HL-60/S4 treated with phorbol 12-myristate 13-acetate at 8.2 ng/mL for 4 days and 3 days (cell line): ENCODE measurements around the gene GAS2.
"Not testable (repeated sequence)": the region's sequence is repeated elsewhere in the genome, so short reads cannot be mapped to it uniquely, and the experiment has no call there.

ENCODE experiments used
- in situ Hi-C: fragments of 300-500 bp; cut with MboI; formaldehyde crosslinking; loops from 2 replicates; pipeline ENCODE4 v1.15.0; 2022; ENCODE audit warnings: low sequenced_read_pairs

GAS2 gene

GRCh38 chr11:22666325-22666687 lies at the start of gene GAS2:
Gene GAS2, plus strand, starts transcription at chr11:22666611. Its CDS starts 8,259 bp downstream, at chr11:22674870.
- in situ Hi-C loops = no loop called here

- in situ Hi-C loops = no loop called here
Measured at GRCh38 chr11:22617868-22618267, 48.5 kb upstream of the GAS2 start.

- in situ Hi-C loops = no loop called here
Measured at GRCh38 chr11:22624742-22625447, 41.5 kb upstream of the GAS2 start.

- in situ Hi-C loops = no loop called here
Measured at GRCh38 chr11:22625448-22626287, 40.7 kb upstream of the GAS2 start, which contains the start of gene FANCF. Gene FANCF, minus strand, starts transcription at chr11:22625823. Its CDS starts 13 bp downstream, at chr11:22625810.

GRCh38 chr11:22626573-22627239 lies 39.7 kb upstream of the GAS2 start:
- in situ Hi-C loops = no loop called here

- in situ Hi-C loops = no loop called here
Measured at GRCh38 chr11:22627421-22627820, 39.0 kb upstream of the GAS2 start.

- in situ Hi-C loops = no loop called here
Measured at GRCh38 chr11:22633354-22633902, 33.0 kb upstream of the GAS2 start.

- in situ Hi-C loops = no loop called here
Measured at GRCh38 chr11:22634897-22635629, 31.3 kb upstream of the GAS2 start.

- in situ Hi-C loops = no loop called here
Measured at GRCh38 chr11:22635689-22636088, 30.7 kb upstream of the GAS2 start.

GRCh38 chr11:22640862-22641261 lies 25.5 kb upstream of the GAS2 start:
- in situ Hi-C loops = no loop called here

- in situ Hi-C loops = no loop called here
Measured at GRCh38 chr11:22641559-22641958, 24.9 kb upstream of the GAS2 start.

- in situ Hi-C loops = not testable (repeated sequence)
Measured at GRCh38 chr11:22652346-22652745, 14.1 kb upstream of the GAS2 start.

- in situ Hi-C loops = no loop called here
Measured at GRCh38 chr11:22656130-22656529, 10.3 kb upstream of the GAS2 start.

GRCh38 chr11:22657101-22657694 lies 9.2 kb upstream of the GAS2 start:
- in situ Hi-C loops = no loop called here

GRCh38 chr11:22659783-22660182 lies 6.6 kb upstream of the GAS2 start:
- in situ Hi-C loops = no loop called here

- in situ Hi-C loops = no loop called here
Measured at GRCh38 chr11:22666688-22667439, 453 bp downstream of the GAS2 start.

GRCh38 chr11:22668005-22668796 lies 1.8 kb downstream of the GAS2 start:
- in situ Hi-C loops = no loop called here

- in situ Hi-C loops = no loop called here
Measured at GRCh38 chr11:22669368-22669767, 3.0 kb downstream of the GAS2 start.

- in situ Hi-C loops = no loop called here
Measured at GRCh38 chr11:22670830-22671229, 4.4 kb downstream of the GAS2 start.
